NCI-H460 (cell line): ENCODE measurements around the gene PRKCZ. TPM values are rescaled to one million over a fixed set of nuclear protein-coding genes. Genes with fewer than 3 reads are reported as not detected.

Source experiments
- DNase-seq: peaks from one replicate; pipeline ENCODE4 v3.0.0-alpha.2; 2016; ENCODE audit warnings: low read depth; ENCODE audit errors: extremely low read depth
- total RNA-seq: library from RNA; depleted of rRNA; stranded (reverse); fragments of >200 nt; shearing (Covaris generic); gene quantifications from 2 replicates; pipeline ENCODE4 v1.2.3, GENCODE V29; 2014; rRNA removed

PRKCZ gene
- total RNA-seq, 1 experiment from 2014 or later = 5.4 TPM

- DNase-seq = no peak
Observed at GRCh38 chr1:2233468-2233867, 183.3 kb downstream of the PRKCZ start.

- DNase-seq = peak; percentile 54
Observed at GRCh38 chr1:2233997-2234761, 184.0 kb downstream of the PRKCZ start.

GRCh38 chr1:2234762-2235113 lies 184.5 kb downstream of the PRKCZ start:
- no peak for DNase-seq

Other genes with a start within 250 kb of the PRKCZ start
- 87.5 and 89.2 TPM in 2 replicates for gene GNB1, start 159.3 kb upstream of the PRKCZ start, total RNA-seq
- gene CALML6, start 135.2 kb upstream of the PRKCZ start, total RNA-seq = 0.12 and 0.77 TPM in 2 replicates
- 2.8 and 3.6 TPM in 2 replicates for gene TMEM52, start 131.1 kb upstream of the PRKCZ start, total RNA-seq
- gene CFAP74, start 46.6 kb upstream of the PRKCZ start, total RNA-seq = not detected in 2 replicates
- gene GABRD, start 31.1 kb upstream of the PRKCZ start, total RNA-seq = not detected in 2 replicates
- gene FAAP20, start 144.4 kb downstream of the PRKCZ start, total RNA-seq = 29.1 and 39.3 TPM in 2 replicates
- gene SKI, start 177.9 kb downstream of the PRKCZ start, total RNA-seq = 5.6 and 9.1 TPM in 2 replicates